GM12878 (cell line): ENCODE results near the gene PTPRC. TPM values are rescaled to one million over a fixed set of nuclear protein-coding genes. Genes with fewer than 3 reads are reported as not detected.

Experiments
- ATAC-seq: fragments of 200-7000 bp; cut with Tn5 transposase; 3 replicates; pipeline ENCODE4 v1.9.1; 2020; ENCODE audit warnings: mild to moderate bottlenecking, moderate library complexity
- BruUV-seq: library from RNA; stranded (reverse); fragments of 400-500 nt; replicated peaks from 2 replicates; lab custom pipeline; 2021; lab: Mats Ljungman, UMichigan
- CTCF ChIA-PET: fragments of 300-600 bp; sonication (Branson Sonifier 250); formaldehyde crosslinking; extraction: SDS; loops from one replicate; lab custom pipeline; 2021; ENCODE audit warnings: inconsistent platforms; lab: Yijun Ruan, JAX
- POLR2A ChIA-PET: fragments of 350-600 bp; formaldehyde crosslinking; extraction: SDS; loops from one replicate; lab custom pipeline; 2021; ENCODE audit warnings: inconsistent platforms; lab: Charles Lee
- RAD21 ChIA-PET: fragments of 300-600 bp; sonication (Branson Sonifier 250); formaldehyde crosslinking; loops from one replicate; lab custom pipeline; 2023; ENCODE audit warnings: antibody characterized with exemption; ENCODE audit not compliant: unreplicated experiment; lab: Charles Lee
- SMC1A ChIA-PET: fragments of 300-600 bp; sonication (Branson Sonifier 250); formaldehyde crosslinking; loops from one replicate; lab custom pipeline; 2023; ENCODE audit not compliant: unreplicated experiment, uncharacterized antibody; lab: Charles Lee
- DNase-seq: peaks from one replicate; pipeline ENCODE4 v3.0.0-alpha.2; 2011; ENCODE audit warnings: low read depth, low spot score
- FAIRE-seq: peaks from 3 replicates; lab custom pipeline; 2011; peaks lifted over from hg19 to GRCh38; lab: Jason Lieb, UNC
- H2AFZ ChIP-seq: 2 replicates; pipeline ENCODE4 v1.6.0; 2011; ENCODE audit warnings: low read depth, low read length, control low read depth; ENCODE audit not compliant: control insufficient read depth
- H3K27ac ChIP-seq: 2 replicates; pipeline ENCODE4 v1.5.1; 2011; ENCODE audit warnings: control low read depth; ENCODE audit not compliant: control insufficient read depth, insufficient read depth
- H3K27me3 ChIP-seq, 2 experiments: replicated peaks in 1 of 2; 2 replicates each; pipeline versions ENCODE4 v1.6.0 to v1.6.1; 2011; ENCODE audit warnings: low read length in 1 of 2; ENCODE audit not compliant: control insufficient read depth in 2 of 2, insufficient read depth in 2 of 2
- H3K36me3 ChIP-seq, 2 experiments: 2 replicates each; pipeline ENCODE4 v1.5.1; 2011; ENCODE audit warnings: low read length in 1 of 2; ENCODE audit not compliant: control insufficient read depth in 2 of 2, insufficient read depth in 2 of 2
- H3K4me1 ChIP-seq: 2 replicates; pipeline ENCODE4 v1.6.1; 2011; ENCODE audit warnings: mild to moderate bottlenecking, low read length, moderate library complexity, mixed read lengths; ENCODE audit not compliant: control insufficient read depth, insufficient read depth
- H3K4me2 ChIP-seq: 2 replicates; pipeline ENCODE4 v1.6.0; 2011; ENCODE audit warnings: control low read depth; ENCODE audit not compliant: control insufficient read depth, insufficient read depth
- H3K4me3 ChIP-seq: fragments of 200-600 bp; sonication (generic); 2 replicates; pipeline ENCODE4 v1.5.1; 2016
- H3K79me2 ChIP-seq: 2 replicates; pipeline ENCODE4 v1.6.0; 2011; ENCODE audit warnings: low read length; ENCODE audit not compliant: control insufficient read depth, insufficient read depth
- H3K9ac ChIP-seq: 2 replicates; pipeline ENCODE4 v1.8.0; 2011; ENCODE audit warnings: low read length, control low read depth, mixed read lengths; ENCODE audit not compliant: control insufficient read depth, insufficient read depth
- H3K9me3 ChIP-seq: replicated peaks from 3 replicates; pipeline ENCODE4 v1.5.1; 2011; ENCODE audit warnings: mild to moderate bottlenecking, low read length; ENCODE audit not compliant: control insufficient read depth, insufficient read depth
- H4K20me1 ChIP-seq: 2 replicates; pipeline ENCODE4 v1.6.0; 2011; ENCODE audit not compliant: control insufficient read depth, insufficient read depth
- BRCA1 ChIP-seq: IDR thresholded peaks from 2 replicates; pipeline ENCODE4 v1.6.1; 2011; ENCODE audit warnings: low read depth, low read length, improper control_type of control experiment
- DPF2 ChIP-seq: fragments of 450-650 bp; IDR thresholded peaks from 2 replicates; pipeline ENCODE4 v1.6.1; 2017; ENCODE audit warnings: mild to moderate bottlenecking
- EZH2 ChIP-seq: IDR thresholded peaks from 2 replicates; pipeline ENCODE4 v1.6.1; 2012; ENCODE audit warnings: low read depth, mild to moderate bottlenecking, control low read depth, inconsistent platforms, low read length, borderline replicate concordance; ENCODE audit not compliant: control insufficient read depth
- FOS ChIP-seq: IDR thresholded peaks from 3 replicates; pipeline ENCODE4 v1.6.1; 2011; ENCODE audit warnings: borderline replicate concordance; ENCODE audit not compliant: insufficient read length; ENCODE audit errors: extremely low read depth
- HDAC2 ChIP-seq: fragments of 200-600 bp; sonication (generic); IDR thresholded peaks from 2 replicates; pipeline ENCODE4 v1.6.1; 2017
- HDGF ChIP-seq: fragments of 450-650 bp; IDR thresholded peaks from 2 replicates; pipeline ENCODE4 v1.6.1; 2016; ENCODE audit warnings: antibody characterized with exemption
- KAT2A ChIP-seq: conservative IDR thresholded peaks from 2 replicates; pipeline ENCODE4 v1.6.1; 2011; ENCODE audit warnings: low read depth, low read length; ENCODE audit not compliant: control insufficient read depth
- KLF5 ChIP-seq: fragments of 450-650 bp; IDR thresholded peaks from 2 replicates; pipeline ENCODE4 v1.6.1; 2014; ENCODE audit warnings: mild to moderate bottlenecking; ENCODE audit not compliant: partially characterized antibody
- SMC3 ChIP-seq: IDR thresholded peaks from 2 replicates; pipeline ENCODE4 v1.6.1; 2011; ENCODE audit warnings: low read length, improper control_type of control experiment, borderline replicate concordance
- SRF ChIP-seq, 2 experiments: IDR thresholded peaks; 2 replicates each; pipeline ENCODE4 v1.6.1; 2011; ENCODE audit warnings: low read depth in 2 of 2, low read length in 2 of 2, mild to moderate bottlenecking in 1 of 2, moderate library complexity in 1 of 2
- TCF7 ChIP-seq: IDR thresholded peaks from 2 replicates; pipeline ENCODE4 v1.6.1; 2014; ENCODE audit warnings: antibody characterized with exemption, borderline replicate concordance
- WGBS: methylation state at CpG from one replicate; pipeline ENCODE4 v1.1.6; 2016; ENCODE audit warnings: low lambda C conversion rate; ENCODE audit not compliant: insufficient replicate concordance, insufficient coverage; ENCODE audit errors: missing lambda C conversion rate; 5-methylcytosine and 5-hydroxymethylcytosine counted together
- in situ Hi-C: fragments of 300-500 bp; cut with MboI; formaldehyde crosslinking; loops from 9 replicates; pipeline ENCODE4 v1.14.3; 2018; ENCODE audit warnings: mixed read lengths
- intact Hi-C: fragments of 100-400 bp; cut with micrococcal nuclease; formaldehyde crosslinking; loops from one replicate; pipeline ENCODE4 v1.14.2; 2022; ENCODE audit not compliant: unreplicated experiment
- polyA plus RNA-seq, 11 experiments: library from polyadenylated mRNA; depleted of rRNA in 4 of 11; unstranded in 6 of 11; stranded (reverse) in 5 of 11; fragments of >200 nt; fragmentation: Nextera tagmentation in 4 of 11; fragmentation: Illumina TruSeq in 1 of 11; extraction: Ambion mirVana in 4 of 11; extraction: Trizol in 1 of 11; gene quantifications; 1 replicate in 1 of 11; 2 replicates in 10 of 11; pipeline versions ENCODE4 v1.2.1 to v1.2.3, GENCODE V29; 2011 to 2016; ENCODE audit warnings: inconsistent platforms in 2 of 11, missing spikeins in 2 of 11, low read depth in 1 of 11
- total RNA-seq, 4 experiments: library from RNA; depleted of rRNA in 3 of 4; stranded (reverse); fragments of >200 nt in 3 of 4; fragmentation: Illumina TruSeq in 1 of 4; extraction: Trizol in 1 of 4; gene quantifications; 2 replicates each; pipeline versions ENCODE4 v1.2.1 to v1.2.3, GENCODE V29; 2013 to 2021
- TF ChIP-seq, protein P1 (sequence below): fragments of 450-650 bp; IDR thresholded peaks from 2 replicates; pipeline ENCODE4 v1.6.1; 2017; ENCODE audit warnings: mild to moderate bottlenecking, moderate library complexity
- TF ChIP-seq, protein P2 (sequence below): fragments of 450-650 bp; IDR thresholded peaks from 2 replicates; pipeline ENCODE4 v1.6.1; 2017; ENCODE audit warnings: low read depth, mild to moderate bottlenecking, moderate library complexity
- TF ChIP-seq, protein P3 (sequence below): fragments of 450-650 bp; formaldehyde crosslinking; IDR thresholded peaks from 2 replicates; pipeline ENCODE4 v1.5.0; 2022; ENCODE audit warnings: mild to moderate bottlenecking, missing genetic modification characterization

The PTPRC gene
- total and polyA plus RNA-seq, 10 of the 15 experiments (the other 5 are each of a cell fraction or from before 2014, with no cell fraction given), result 72.9 to 221 (median 118) TPM

DNA sequence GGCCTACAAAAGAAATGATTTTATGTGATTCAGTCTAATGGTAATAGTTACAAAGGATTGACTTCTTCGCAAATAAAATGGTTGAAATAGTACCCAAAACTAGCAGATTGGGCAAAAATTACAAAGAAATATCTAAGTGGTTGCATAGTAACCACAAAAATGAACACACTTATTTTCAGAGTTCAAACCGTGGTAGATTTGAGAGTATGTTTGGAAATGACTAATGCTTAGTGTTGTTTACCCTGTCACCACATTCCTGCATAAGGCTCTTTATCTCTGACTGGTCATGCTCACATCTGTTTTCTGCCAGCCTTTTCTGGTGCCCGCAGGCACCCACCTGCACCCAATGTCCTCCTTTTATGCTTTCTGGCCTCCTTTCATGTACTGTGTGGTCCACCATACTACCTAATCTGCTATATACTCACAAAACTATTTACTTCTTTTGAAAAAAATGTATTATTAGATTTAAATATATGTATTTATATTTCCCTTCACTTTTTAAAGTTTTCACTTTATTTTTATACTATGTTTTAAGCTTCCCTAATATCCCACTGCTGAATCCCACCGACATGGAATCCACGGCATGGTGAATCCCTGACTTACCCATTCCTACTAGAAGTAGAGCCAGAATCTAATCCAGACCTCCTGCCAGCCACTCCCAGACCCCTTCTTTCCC lies 30.3 kb downstream of the PTPRC start:
- in situ Hi-C loops (no loop called here), intact Hi-C loops (no loop called here)
- Histone ChIP-seq H3K79me2 (no peaks in the 10 kb centered on the region; the same call in none of the 2 replicates), H3K4me3 (no peak overlapping the region), H3K27me3 (no peaks in the 10 kb centered on the region), H4K20me1 (no peaks in the 10 kb centered on the region), H3K9ac (no peak overlapping the region), H3K27ac (peak overlapping the region; percentile 18; the same call in 1 of the 2 replicates), H2AFZ (no peak overlapping the region), H3K4me2 (no peak overlapping the region; the same call in 1 of the 2 replicates), H3K36me3 (no peaks in the 10 kb centered on the region; a peak in 1 of 4 replicates), H3K9me3 (peaks cover 3% of the 10 kb centered on the region; the same call in 1 of the 3 replicates), H3K4me1 (peaks cover 16% of the 10 kb centered on the region)
- DNase-seq (peak; percentile 77), ATAC-seq (peak; percentile 83), FAIRE-seq (peak; percentile 89)
- CTCF ChIA-PET, result interaction anchor here (0.7 to 1.7 kb wide), 5 partner anchors 15 to 68 kb away, joined by 3 to 9 read pairs (median 4); no protein-coding TSS in a partner anchor
- BruUV-seq, result no TSS peak
- POLR2A ChIA-PET, result interaction anchor here (0.8 to 2.7 kb wide), 6 partner anchors 9 to 414 kb away, joined by 3 to 14 read pairs (median 4); no protein-coding TSS in a partner anchor
- 17% methylated on average over 5 of the region's 5 CpGs for WGBS
- RAD21 ChIA-PET, result interaction anchor here (1.0 to 4.7 kb wide), 9 partner anchors 9 to 63 kb away, joined by 3 to 27 read pairs (median 5); partner anchors contain the start of gene PTPRC
- SMC1A ChIA-PET, result interaction anchor here (1.0 to 9.7 kb wide), 9 partner anchors 8 to 150 kb away, joined by 3 to 100 read pairs (median 9); no protein-coding TSS in a partner anchor
- TF ChIP-seq DPF2 (peak; percentile 58; the same call in 1 of the 2 replicates), HDAC2 (no peak), FOS (no peak), SRF (IDR thresholded peaks at IDR 0.05; ENCODE audit: low read depth in 2 of 2, low read length in 2 of 2) (no peak), TCF7 (0 out of 2 replicates have a peak, but pooled peaks have one; percentile 16), KAT2A (no peak), HDGF (no peak), BRCA1 (no peak), KLF5 (no peak), SMC3 (no peak), EZH2 (no peak)
- TF ChIP-seq, protein P1, sequence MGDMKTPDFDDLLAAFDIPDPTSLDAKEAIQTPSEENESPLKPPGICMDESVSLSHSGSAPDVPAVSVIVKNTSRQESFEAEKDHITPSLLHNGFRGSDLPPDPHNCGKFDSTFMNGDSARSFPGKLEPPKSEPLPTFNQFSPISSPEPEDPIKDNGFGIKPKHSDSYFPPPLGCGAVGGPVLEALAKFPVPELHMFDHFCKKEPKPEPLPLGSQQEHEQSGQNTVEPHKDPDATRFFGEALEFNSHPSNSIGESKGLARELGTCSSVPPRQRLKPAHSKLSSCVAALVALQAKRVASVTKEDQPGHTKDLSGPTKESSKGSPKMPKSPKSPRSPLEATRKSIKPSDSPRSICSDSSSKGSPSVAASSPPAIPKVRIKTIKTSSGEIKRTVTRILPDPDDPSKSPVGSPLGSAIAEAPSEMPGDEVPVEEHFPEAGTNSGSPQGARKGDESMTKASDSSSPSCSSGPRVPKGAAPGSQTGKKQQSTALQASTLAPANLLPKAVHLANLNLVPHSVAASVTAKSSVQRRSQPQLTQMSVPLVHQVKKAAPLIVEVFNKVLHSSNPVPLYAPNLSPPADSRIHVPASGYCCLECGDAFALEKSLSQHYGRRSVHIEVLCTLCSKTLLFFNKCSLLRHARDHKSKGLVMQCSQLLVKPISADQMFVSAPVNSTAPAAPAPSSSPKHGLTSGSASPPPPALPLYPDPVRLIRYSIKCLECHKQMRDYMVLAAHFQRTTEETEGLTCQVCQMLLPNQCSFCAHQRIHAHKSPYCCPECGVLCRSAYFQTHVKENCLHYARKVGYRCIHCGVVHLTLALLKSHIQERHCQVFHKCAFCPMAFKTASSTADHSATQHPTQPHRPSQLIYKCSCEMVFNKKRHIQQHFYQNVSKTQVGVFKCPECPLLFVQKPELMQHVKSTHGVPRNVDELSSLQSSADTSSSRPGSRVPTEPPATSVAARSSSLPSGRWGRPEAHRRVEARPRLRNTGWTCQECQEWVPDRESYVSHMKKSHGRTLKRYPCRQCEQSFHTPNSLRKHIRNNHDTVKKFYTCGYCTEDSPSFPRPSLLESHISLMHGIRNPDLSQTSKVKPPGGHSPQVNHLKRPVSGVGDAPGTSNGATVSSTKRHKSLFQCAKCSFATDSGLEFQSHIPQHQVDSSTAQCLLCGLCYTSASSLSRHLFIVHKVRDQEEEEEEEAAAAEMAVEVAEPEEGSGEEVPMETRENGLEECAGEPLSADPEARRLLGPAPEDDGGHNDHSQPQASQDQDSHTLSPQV, result no peak
- TF ChIP-seq, protein P2, sequence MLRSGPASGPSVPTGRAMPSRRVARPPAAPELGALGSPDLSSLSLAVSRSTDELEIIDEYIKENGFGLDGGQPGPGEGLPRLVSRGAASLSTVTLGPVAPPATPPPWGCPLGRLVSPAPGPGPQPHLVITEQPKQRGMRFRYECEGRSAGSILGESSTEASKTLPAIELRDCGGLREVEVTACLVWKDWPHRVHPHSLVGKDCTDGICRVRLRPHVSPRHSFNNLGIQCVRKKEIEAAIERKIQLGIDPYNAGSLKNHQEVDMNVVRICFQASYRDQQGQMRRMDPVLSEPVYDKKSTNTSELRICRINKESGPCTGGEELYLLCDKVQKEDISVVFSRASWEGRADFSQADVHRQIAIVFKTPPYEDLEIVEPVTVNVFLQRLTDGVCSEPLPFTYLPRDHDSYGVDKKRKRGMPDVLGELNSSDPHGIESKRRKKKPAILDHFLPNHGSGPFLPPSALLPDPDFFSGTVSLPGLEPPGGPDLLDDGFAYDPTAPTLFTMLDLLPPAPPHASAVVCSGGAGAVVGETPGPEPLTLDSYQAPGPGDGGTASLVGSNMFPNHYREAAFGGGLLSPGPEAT, result peak; percentile 47; the same call in 1 of the 2 replicates
- TF ChIP-seq, protein P3, sequence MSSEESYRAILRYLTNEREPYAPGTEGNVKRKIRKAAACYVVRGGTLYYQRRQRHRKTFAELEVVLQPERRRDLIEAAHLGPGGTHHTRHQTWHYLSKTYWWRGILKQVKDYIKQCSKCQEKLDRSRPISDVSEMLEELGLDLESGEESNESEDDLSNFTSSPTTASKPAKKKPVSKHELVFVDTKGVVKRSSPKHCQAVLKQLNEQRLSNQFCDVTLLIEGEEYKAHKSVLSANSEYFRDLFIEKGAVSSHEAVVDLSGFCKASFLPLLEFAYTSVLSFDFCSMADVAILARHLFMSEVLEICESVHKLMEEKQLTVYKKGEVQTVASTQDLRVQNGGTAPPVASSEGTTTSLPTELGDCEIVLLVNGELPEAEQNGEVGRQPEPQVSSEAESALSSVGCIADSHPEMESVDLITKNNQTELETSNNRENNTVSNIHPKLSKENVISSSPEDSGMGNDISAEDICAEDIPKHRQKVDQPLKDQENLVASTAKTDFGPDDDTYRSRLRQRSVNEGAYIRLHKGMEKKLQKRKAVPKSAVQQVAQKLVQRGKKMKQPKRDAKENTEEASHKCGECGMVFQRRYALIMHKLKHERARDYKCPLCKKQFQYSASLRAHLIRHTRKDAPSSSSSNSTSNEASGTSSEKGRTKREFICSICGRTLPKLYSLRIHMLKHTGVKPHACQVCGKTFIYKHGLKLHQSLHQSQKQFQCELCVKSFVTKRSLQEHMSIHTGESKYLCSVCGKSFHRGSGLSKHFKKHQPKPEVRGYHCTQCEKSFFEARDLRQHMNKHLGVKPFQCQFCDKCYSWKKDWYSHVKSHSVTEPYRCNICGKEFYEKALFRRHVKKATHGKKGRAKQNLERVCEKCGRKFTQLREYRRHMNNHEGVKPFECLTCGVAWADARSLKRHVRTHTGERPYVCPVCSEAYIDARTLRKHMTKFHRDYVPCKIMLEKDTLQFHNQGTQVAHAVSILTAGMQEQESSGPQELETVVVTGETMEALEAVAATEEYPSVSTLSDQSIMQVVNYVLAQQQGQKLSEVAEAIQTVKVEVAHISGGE (CRISPR knock-in tag), result no peak
